Activated CD8-positive, alpha-beta memory T cell treated with anti-CD3 and anti-CD28 coated beads for 1 hour (primary cell): ENCODE results near the gene HIC1.

ENCODE experiments used
- DNase-seq, 2 donors: peaks; one replicate each; pipeline ENCODE4 v3.0.0-alpha.2; 2020; ENCODE audit warnings: low read depth in 1 of 2; ENCODE audit errors: extremely low read depth in 1 of 2

HIC1 gene

DNA sequence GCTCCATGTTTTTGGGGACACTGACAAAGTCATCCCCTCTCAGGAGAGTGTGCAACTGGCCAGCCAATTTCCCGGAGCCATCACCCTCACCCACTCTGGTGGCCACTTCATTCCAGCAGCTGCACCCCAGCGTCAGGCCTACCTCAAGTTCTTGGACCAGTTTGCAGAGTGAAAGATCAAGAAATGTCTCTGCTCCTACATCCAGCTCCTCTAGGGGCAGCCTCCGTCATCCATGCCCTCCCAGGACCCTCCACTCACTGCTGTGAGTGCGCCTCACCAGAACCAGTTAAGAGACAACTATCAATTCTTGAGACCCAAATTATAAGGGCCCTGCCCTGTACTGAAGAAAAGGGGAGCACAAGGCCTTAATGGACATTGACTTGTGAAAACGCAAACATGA is 12.0 kb upstream of the HIC1 start:
- DNase-seq: no peak

DNA sequence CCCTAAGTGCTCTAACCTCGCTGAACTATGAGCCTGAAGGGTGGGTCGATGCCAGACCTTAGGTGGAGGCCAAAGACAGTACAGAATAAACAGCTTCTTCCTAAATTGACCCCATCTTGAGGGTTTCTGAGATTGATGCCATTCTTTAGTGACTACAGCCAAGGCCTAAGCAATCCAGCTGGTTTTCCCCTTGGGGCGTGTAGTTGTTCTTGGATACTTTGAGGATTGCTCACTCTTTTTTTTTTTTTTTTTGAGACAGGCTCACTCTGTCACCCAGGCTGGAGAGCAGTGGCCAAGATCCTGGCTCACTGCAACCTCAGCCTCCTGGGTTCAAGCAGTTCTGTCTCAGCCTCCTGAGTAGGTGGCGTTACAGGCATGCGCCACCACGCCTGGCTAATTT is 11.1 kb upstream of the HIC1 start:
- no peak for DNase-seq

DNA sequence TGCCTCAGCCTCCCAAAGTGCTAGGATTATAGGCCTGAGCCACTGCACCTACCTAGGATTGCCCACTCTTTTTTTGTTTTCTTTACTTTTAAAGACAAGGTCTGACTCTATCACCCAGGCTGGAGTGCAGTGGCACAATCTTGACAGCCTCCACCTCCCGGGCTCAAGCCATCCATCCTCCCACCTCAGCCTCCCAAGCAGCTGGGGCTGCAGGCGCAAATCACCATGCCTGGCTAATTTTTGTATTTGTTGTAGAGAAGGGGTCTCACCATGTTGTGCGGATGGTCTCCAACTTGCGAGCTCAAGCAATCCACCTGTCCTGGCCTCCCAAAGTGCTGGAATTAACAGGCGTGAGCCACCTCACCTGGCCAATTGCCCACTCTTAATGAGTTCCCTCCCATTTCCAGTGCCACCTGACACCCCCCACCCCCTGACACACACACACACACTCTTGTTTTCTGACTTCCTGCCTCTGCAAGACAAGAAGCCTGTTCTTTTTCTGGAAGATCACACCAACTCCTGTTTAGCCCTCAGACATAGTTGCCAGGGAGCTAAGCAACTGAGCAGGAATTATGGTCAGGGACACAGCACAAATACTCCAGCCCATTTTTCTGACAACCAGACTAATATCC is 10.5 kb upstream of the HIC1 start:
- no peak for DNase-seq

DNA sequence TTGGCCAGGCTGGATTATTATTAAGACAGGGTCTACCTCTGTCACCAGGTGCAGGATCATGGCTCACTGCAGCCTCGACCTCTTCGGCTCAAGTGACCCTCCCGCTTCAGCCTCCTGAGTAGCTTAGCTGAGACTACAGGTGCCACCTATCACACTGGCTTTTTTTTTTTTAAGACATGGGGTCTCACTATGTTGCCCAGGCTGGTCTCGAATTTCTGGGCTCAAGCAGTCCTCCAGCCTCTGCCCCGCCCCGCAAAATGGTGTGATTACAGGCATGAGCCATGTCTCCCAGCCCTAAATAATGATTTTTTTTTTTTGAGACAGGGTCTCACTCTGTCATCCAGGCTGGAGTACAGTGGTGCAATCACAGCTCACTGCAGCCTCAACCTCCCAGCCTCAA is 7.3 kb upstream of the HIC1 start:
- DNase-seq: no peak

DNA sequence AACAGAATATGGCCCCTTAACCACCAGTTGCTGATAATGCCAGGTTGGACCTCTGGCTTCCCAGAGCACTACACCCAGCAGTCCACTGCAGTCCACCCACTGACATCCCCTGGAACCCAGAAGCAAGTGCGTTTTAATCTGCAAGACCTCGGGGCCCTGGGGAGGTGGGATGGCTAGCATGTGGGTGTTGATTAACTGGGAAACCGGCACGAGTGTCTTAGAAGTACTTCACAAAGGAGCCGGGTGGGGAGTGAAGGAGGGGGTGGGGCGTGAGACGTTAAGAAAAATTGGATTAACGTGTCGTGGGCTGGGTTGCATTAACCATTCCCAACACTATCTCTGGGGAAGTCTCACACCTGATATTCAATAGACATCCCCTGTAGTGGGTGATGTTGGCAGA is 6.1 kb upstream of the HIC1 start:
- DNase-seq: no peak

DNA sequence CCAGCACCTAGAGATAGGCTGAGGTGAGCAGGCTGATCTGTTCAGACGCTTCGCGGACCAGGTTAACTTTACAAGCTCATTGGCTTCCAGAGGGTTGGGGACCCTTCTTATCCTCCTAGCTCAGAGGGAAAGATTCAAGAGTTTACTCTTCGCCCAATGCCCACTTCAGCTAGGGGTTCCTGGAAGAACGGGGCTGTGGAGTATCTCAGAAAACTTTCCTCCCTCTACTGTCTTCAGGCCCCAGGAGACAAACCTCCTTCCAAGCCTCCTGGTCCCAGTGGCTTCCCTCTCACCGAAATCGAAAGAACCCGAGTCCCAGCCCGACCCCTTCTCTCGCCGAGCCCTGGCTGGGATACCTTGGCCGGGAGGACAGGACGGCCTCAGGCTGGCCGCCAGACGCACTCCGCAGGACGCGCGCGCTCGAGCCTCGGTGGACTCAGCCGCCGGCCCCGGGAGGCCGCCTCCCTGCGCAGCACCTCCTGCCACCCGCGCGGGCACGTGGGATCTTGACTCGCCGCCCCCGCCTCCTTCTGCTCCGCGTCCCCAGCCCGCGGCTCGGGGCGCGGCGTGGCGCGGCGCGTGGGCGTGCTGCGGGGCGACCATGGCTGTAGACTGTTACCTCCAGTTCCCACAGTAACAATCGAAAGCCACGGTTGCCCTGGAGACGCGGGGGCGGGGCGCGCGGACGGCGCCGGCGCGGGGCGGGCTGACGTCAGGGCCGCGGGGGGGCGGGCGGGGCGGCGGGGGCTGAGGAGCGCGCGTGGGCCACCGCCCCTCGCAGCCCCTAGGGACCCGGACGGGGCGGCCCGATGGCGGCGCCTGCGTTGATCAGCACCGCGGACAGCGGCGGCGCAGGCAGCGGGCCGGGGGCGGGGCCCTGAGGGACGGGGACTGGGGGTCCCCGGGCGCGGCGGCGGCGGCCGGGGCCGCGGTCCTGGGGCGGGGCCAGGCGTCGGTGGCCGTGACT is 5.3 kb upstream of the HIC1 start:
- DNase-seq: peak; percentile 77 to 88

DNA sequence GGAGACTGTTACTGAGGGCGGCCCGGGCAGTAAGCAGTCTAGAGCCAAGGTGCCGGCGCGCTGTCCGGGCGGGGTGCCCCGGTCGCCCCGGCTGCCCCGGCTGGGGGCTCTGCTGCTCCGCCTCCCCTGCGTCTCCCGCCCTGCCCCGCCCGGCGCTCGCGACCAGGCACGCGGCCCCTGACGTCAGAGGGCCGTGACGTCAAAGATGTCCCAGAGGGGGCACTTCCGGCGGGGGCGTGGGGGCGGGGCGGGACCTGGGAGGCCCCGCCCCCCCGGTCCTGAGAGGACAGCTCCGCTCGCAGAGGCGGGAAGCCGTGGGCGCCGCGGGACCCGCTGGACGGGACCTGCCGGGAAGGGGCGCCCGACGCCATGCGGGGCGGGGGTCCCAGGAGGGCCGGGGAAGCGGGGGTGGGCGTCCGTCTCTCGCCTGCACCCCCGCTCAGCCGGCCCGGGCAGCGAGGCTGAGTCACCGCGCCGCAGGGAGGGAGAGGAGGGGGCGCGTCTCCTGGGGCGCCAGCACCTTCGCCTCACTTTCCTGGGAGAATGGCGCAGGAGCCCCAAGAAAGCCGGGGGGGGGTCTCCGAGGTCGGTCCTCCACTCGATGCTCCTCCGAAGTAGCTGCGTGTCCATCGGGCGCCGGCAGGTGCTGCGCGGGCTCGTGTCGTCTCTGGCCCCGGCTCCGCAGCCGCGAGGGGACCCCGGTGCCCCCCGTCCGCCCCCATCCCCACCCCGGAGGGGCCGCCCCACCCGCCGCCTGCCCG is 4.4 kb upstream of the HIC1 start:
- DNase-seq: peak; percentile 52 to 61

DNA sequence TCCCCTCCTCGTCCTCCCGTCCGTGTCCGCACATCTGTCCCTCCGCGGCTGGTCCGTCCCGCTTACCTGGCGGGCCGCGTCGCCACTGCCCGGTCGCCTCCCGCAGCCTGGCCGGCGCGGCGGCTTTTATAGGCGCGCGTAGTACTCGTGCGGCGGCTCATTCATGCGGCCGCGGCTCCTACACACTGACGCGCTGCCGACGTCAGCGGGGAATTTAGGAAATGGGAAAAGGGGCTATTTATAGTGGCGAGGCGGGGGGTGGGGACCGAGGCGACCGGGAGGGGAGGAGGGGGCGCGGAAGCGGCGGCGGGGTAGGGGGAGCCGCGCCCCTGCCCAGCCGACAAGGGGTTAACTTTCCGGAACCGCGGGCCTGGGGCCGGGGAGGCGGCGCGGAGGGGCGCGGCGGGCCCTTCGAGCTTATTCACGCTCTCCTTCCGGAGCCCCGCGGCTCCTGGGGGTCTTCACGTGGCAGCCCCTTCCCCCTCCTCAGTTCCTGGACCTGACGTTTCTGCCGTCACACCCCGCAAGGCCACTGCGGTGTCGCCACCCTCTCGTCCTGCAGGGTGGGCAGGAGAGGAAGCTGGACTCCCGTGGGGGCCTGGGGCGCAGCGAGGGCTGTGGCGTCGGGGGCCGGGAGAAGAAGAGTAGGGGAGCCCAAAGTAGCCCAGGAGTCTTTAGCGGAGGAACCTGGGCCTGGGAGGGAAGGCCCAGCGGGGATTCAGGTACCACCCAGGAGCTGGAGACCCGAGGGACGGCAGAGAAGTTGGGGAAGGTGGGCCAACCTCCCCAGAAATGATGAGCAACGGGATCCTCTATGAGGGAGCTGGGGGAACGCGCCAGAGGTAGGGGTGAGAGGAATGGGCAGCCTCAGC is 3.6 kb upstream of the HIC1 start:
- no peak for DNase-seq

DNA sequence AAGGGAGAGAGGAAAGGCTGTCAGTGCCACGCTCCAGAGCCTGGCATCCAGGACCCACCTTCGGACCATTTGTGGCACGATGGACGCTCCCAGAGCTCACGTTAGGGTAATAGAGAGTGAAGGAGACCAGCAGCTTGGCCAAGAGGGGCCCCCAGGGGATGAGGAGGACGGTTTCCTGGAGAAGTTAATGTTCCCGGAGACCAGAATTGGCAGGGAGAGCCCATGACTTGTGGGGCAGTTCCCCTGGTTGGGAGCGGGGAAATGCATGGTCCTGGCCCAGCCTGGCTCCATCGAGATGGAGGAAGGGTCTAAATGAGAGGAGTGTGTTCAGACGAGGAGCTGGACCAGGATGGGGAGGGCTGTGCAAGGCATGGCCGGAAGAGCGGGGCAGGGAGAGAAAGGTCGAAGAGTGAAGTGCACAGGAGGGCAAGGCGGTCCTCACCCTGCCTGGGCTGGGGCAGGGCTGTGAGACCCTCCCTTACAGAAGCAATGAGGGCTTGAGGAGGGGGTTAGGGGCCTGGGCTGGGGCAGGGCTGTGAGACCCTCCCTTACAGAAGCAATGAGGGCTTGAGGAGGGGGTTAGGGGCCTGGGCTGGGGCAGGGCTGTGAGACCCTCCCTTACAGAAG is 2.9 kb upstream of the HIC1 start:
- DNase-seq: no peak

DNA sequence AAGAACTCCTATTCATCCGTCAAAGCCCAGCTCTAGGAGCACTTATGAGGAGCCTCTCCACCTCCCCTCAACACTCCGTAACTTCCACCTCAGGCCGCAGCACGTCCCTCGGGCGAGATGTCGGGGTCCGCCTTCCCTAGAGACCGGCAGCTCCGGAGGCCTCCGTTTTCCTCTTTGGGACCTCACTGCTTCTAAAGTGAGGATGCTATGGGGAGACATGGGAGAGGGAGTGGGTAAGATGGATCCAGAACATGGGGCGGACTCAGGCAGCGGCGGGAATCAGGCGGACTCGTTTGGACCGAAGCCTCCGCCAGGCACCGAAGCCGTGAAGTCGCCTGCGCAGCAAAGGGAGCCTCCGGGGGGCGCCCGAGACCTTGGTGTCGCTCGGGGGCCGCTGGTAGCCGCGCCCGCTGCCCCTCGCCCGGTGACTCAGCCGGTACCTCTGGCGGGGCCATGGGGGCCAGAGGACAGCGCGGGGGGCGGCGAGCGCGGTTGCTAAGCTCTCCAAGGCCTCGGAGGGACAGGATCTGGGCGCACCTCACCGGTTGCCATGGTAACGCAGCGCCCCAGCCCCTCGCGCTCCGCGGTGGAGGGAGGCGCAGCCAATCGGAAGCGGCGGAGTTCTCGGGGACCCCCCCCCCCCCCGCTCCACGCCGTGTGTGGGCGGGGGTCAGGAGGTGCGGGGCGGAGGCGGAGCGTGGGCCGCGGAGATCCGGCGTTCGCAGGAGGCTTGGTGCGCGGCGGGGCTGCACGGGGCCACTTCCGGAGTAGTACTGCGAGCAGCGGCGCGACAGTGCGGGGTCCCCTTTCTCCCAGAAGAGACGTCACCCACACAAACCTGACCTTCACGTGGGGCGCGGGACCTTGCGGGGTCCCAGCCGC is 1.3 kb upstream of the HIC1 start:
- DNase-seq: peak in 1 of 2 donors; percentile 67

DNA sequence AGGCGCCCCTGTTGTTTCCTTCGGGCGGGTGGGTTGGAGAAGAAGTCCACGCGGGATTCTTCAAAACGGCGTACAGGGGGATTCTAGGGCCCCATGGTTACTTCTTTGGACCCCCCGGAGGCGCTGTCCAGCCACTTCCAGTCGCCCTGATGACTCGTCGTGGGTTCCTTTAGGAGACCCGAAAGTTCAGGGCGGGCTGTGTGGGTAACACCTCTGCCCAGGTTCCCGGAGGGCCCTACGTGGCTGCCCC is 716 bp upstream of the HIC1 start:
- no peak for DNase-seq

DNA sequence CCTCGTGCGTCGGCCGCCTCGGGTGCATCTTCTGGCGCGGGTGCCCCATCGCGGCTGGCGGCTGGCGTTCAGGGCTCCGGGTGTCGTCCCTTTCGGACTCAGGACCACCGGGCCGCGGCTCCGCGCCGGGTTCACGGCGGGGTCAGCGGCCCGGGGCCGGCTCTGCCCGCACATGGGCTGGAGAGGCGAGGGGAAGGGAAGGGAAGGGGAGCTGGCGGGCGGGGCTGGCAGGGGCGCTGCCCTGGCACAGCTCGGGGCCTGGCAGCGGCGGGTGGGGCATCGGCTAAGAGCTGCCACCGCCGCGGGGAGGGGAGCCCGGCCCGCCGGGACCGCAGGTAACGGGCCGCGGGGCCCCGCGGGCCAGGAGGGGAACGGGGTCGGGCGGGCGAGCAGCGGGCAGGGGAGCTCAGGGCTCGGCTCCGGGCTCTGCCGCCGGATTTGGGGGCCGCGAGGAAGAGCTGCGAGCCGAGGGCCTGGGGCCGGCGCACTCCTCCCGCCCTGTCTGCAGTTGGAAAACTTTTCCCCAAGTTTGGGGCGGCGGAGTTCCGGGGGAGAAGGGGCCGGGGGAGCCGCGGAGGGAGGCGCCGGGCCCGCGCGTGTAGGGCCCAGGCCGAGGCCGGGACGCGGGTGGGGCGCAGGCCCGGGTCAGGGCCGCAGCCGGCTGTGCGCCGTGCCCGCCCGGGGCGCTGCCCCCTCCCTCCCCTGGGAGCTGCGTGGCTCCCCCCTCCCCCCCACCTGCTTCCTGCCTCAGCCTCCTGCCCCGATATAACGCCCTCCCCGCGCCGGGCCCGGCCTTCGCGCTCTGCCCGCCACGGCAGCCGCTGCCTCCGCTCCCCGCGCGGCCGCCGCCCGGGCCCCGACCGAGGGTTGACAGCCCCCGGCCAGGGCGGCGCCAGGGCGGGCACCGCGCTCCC is 646 bp downstream of the HIC1 start:
- no peak for DNase-seq

DNA sequence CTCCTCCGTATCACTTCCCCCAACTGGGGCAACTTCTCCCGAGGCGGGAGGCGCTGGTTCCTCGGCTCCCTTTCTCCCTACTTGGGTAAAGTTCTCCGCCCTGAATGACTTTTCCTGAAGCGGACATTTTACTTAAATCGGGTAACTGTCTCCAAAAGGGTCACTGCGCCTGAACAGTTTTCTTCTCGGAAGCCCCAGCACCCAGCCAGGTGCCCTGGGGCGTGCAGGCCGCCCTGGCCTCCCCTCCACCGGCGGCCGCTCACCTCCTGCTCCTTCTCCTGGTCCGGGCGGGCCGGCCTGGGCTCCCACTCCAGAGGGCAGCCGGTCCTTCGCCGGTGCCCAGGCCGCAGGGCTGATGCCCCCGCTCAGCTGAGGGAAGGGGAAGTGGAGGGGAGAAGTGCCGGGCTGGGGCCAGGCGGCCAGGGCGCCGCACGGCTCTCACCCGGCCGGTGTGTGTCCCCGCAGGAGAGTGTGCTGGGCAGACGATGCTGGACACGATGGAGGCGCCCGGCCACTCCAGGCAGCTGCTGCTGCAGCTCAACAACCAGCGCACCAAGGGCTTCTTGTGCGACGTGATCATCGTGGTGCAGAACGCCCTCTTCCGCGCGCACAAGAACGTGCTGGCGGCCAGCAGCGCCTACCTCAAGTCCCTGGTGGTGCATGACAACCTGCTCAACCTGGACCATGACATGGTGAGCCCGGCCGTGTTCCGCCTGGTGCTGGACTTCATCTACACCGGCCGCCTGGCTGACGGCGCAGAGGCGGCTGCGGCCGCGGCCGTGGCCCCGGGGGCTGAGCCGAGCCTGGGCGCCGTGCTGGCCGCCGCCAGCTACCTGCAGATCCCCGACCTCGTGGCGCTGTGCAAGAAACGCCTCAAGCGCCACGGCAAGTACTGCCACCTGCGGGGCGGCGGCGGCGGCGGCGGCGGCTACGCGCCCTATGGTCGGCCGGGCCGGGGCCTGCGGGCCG is 1.6 kb downstream of the HIC1 start:
- DNase-seq: no peak

DNA sequence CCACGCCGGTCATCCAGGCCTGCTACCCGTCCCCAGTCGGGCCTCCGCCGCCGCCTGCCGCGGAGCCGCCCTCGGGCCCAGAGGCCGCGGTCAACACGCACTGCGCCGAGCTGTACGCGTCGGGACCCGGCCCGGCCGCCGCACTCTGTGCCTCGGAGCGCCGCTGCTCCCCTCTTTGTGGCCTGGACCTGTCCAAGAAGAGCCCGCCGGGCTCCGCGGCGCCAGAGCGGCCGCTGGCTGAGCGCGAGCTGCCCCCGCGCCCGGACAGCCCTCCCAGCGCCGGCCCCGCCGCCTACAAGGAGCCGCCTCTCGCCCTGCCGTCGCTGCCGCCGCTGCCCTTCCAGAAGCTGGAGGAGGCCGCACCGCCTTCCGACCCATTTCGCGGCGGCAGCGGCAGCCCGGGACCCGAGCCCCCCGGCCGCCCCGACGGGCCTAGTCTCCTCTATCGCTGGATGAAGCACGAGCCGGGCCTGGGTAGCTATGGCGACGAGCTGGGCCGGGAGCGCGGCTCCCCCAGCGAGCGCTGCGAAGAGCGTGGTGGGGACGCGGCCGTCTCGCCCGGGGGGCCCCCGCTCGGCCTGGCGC is 2.4 kb downstream of the HIC1 start:
- no peak for DNase-seq

DNA sequence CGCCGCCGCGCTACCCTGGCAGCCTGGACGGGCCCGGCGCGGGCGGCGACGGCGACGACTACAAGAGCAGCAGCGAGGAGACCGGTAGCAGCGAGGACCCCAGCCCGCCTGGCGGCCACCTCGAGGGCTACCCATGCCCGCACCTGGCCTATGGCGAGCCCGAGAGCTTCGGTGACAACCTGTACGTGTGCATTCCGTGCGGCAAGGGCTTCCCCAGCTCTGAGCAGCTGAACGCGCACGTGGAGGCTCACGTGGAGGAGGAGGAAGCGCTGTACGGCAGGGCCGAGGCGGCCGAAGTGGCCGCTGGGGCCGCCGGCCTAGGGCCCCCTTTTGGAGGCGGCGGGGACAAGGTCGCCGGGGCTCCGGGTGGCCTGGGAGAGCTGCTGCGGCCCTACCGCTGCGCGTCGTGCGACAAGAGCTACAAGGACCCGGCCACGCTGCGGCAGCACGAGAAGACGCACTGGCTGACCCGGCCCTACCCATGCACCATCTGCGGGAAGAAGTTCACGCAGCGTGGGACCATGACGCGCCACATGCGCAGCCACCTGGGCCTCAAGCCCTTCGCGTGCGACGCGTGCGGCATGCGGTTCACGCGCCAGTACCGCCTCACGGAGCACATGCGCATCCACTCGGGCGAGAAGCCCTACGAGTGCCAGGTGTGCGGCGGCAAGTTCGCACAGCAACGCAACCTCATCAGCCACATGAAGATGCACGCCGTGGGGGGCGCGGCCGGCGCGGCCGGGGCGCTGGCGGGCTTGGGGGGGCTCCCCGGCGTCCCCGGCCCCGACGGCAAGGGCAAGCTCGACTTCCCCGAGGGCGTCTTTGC is 3.1 kb downstream of the HIC1 start:
- DNase-seq: no peak
